Lung microvascular endothelial cell (primary cell): ENCODE measurements around the gene AP1G2. TPM values are rescaled to one million over a fixed set of nuclear protein-coding genes. Genes with fewer than 3 reads are reported as not detected.
"Not testable (repeated sequence)": the region's sequence is repeated elsewhere in the genome, so short reads cannot be mapped to it uniquely, and the experiment has no call there.

Experiments used
- DNase-seq, 2 donors: peaks; one replicate each; pipeline versions ENCODE4 v3.0.0 to v3.0.0-alpha.2; 2010; ENCODE audit warnings: low read depth in 2 of 2
- total RNA-seq: library from RNA; depleted of rRNA; stranded (reverse); fragments of >200 nt; gene quantifications from 2 replicates; pipeline ENCODE4 v1.2.1, GENCODE V29; 2014

The AP1G2 gene
- total RNA-seq, 1 donor from 2014 or later: 23.8 TPM

DNA sequence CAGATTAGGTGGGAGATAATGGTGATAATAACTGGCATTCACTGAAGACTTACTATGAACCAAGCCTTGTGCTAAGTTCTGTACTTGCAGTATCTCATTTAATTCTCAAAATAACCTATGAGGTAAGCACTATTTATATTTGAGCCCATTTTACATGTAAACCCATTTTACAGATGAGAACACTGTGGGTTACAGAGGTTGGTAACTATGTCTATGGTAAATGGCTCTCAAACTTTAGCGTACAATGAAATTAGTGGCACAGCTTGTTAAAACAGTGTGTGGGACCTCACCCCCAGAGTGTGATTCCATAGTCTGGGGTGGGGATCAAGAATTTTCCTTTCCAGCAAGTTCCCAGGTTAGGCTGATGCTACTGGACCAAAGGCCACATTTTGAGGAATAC is 33.2 kb upstream of the AP1G2 start:
- DNase-seq: no peak

DNA sequence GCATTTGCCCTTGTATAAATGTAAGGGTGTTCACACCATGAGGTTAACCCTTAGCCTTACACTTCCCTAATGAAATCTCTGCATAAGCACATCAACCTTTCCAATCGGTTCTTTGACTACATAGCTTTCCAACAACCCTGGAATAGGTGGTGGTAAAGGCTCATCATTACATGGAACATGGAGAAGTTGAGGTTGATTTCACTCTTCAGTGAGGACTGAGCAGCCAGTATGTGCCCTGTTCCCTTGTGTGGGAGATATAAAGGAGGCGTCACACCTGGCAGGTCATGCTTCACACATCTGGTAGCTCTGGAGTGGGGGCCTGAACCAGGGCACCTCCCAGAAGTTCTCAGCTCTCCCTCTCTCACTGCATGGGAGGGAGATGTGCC is 32.7 kb upstream of the AP1G2 start:
- DNase-seq: no peak

- not testable (repeated sequence) for DNase-seq
Observed at GRCh38 chr14:23594191-23594590, 26.6 kb upstream of the AP1G2 start.

GRCh38 chr14:23590198-23590597 is 22.6 kb upstream of the AP1G2 start:
- DNase-seq: no peak

DNA sequence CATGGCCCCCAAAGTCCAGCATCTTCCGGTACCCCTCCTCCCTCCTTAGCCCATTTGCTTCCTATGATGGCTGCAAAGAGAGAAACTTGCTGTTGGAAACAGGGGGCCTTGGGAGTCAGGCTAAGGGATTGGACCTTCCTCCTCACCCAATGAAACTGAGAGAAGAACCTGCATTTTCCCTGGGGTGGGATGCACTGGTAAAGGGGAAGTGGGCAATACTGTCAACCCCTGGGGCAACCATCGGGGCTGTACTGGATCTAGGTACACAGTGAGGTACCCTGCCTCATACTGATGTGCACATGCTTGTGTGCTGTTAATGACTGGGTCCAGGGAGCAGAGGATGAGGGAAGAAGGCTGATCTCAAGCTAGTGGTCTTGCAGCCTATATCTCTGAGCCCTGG is 22.0 kb upstream of the AP1G2 start:
- no peak for DNase-seq

- DNase-seq: peak; percentile 87 to 92
Observed at GRCh38 chr14:23588884-23589598, 21.4 kb upstream of the AP1G2 start.

- not testable (repeated sequence) for DNase-seq
Observed at GRCh38 chr14:23584527-23585203, 17.1 kb upstream of the AP1G2 start.

GRCh38 chr14:23583761-23584526 is 16.4 kb upstream of the AP1G2 start:
- DNase-seq: not testable (repeated sequence)

DNA sequence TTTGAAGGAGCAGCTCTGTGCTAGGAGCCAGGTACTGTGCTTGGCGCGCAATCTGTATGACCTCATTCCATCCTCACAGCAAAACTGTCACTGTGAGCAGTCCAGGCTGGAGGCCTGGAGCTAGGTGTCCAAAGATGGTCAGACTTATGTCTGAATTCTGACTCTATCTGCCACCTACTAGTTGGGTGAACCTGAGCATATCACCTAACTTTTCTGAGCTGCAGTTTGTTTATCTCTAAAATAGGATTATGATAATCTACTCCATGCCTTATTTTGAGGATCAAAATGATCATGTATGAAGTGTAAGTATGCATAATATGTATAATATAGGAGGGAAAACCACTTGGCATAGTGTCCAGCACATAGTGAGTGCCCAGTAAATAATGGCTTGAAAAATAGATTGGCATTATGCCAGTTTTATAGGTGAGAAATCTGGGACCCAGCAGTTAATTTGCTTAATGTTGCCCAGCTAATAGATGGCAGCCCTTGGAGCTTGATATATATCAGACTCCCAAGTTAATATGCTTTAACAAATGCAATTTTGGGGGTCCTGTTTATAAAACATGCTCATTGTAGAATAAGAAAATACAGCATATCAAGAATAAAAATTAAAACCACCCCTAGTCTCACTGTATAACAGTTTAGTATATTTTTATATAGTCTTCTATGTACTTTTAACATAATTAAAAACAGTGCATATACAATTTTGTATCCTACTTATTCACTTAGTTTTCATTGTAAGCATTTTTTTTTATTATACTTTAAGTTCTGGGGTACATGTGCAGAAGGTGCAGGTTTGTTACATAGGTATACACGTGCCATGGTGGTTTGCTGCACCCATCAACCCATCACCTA is 15.5 kb upstream of the AP1G2 start:
- DNase-seq: no peak

DNA sequence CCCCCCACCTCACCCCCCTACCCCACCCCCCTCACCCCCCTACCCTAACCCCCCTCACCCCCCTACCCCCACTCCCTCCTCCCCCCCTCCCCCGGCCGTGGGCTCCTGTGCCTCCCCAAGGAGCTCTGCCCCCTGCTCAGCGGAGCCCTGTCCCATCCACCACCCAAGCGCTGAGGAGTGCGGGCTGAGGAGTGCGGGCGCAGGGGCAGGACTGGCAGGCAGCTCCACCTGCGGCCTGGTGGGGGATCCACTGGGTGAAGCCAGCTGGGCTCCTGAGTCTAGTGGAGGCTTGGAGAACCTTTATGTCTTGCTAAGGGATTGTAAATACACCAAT is 13.3 kb upstream of the AP1G2 start:
- no peak for DNase-seq

- DNase-seq: no peak
Observed at GRCh38 chr14:23580152-23580926, 12.7 kb upstream of the AP1G2 start.

DNA sequence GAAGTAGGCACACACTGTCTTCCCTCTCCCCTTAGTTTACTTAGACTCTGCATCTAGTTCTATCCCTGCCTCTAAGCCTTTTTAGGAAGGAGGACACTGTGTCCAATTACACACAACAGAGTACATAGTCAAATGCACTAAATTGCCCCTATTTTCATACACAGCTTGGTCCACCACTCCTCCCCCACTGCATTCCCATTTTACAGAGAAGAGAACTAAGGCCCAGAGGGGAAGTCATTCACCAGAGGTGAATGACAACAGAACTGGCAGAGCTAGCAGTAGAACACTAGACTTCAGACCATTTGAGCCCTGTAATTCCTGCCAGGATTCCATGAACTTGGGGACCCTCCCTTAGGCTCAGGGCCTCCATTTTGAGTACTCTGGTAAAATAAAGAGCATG is 12.1 kb upstream of the AP1G2 start:
- no peak for DNase-seq

DNA sequence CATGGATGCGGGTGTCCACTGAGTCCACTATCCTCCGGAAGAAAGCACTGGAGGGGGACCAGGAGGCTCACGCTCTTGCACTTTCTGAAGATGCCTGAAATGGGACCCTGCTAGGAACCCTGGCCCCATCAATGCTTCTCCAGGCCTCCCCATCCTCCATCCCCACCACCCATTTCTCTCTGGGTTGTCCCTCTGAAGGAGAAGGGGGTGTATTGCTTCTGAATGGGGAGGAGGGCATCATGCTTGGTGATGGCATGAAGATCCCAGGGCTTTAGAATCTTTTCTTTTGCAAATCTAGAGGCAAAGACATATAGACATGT is 11.7 kb upstream of the AP1G2 start:
- no peak for DNase-seq

GRCh38 chr14:23578560-23579310 is 11.1 kb upstream of the AP1G2 start, which contains the start of gene JPH4:
Gene JPH4, minus strand, starts transcription at chr14:23578790. Its CDS starts 1,337 bp downstream, at chr14:23577453.
- DNase-seq: no peak

GRCh38 chr14:23577710-23578392 is 10.3 kb upstream of the AP1G2 start:
- no peak for DNase-seq

GRCh38 chr14:23577004-23577681 is 9.6 kb upstream of the AP1G2 start:
- peak in 1 of 2 donors; percentile 23 for DNase-seq

DNA sequence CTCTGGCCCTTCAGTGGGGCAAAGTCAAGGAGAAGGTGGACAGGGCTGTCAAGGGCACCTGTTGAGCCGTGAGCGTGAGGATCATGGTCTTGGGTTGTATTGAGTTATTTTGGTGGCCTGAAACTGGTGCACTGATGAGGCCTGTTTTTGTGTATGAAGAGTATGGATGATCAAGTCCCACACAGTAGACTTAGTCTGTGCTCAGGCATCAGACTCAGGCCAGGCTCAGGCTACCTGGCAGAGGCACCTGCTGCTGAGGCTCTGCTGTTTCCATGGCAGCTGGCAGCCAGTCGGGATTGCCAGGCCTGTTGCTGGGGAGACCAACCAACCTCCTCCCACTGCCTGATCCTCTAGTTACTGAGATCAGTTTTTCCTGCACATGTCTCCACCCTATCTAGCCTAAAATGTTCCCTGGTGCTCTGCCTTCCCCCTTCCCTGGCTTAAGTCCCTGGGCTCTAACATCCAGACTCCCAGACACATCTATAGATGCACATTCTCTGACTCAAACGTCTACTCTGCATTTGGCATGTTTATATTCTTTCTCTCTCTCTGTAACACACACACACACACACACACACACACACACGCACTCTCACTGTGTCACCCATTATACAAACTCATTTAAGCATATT is 5.9 kb upstream of the AP1G2 start:
- DNase-seq: no peak

DNA sequence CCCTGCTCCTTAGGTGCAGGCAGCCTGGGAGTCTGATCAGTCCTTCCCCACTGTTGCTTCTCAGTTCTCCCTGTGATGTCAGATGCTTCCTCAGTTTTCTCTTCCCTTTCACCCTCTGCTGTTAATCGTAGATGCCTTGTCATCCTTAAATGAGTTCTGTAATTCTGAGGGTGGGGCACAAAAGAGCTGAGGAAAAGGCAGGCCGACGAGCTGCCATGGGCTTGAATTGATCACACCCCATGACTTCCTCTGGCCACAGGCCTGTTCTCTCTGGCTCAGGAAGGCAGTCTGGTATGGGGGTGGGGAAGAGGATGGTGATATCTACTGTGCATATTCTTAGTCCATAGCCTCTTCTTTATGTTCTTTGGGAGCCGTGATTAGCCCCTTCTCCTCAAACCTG is 5.2 kb upstream of the AP1G2 start:
- DNase-seq: peak; percentile 35 to 37

DNA sequence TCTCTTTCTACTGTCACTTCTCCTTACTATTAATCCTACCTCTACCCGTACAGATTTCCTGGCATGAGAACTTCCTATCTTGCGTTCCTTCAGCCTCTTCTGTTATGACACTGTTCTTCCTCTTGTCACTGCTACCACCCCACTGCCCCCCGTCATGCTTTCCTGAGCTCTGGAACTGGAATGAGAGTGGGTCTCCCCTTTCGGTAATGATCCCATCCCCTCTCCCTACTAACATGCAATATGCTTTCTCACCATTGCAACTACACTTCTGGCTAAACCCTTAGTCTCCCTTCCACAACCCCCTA is 4.9 kb upstream of the AP1G2 start:
- DNase-seq: no peak
